HG03064 (cell line): ENCODE results near the gene TIMM44.
"Not testable (repeated sequence)": the region's sequence is repeated elsewhere in the genome, so short reads cannot be mapped to it uniquely, and the experiment has no call there.

Source experiments
- ATAC-seq: cut with Tn5 transposase; IDR thresholded peaks from one replicate; pipeline ENCODE4 v1.9.1; 2021; ENCODE audit warnings: low read depth; ENCODE audit not compliant: unreplicated experiment

TIMM44 gene

DNA sequence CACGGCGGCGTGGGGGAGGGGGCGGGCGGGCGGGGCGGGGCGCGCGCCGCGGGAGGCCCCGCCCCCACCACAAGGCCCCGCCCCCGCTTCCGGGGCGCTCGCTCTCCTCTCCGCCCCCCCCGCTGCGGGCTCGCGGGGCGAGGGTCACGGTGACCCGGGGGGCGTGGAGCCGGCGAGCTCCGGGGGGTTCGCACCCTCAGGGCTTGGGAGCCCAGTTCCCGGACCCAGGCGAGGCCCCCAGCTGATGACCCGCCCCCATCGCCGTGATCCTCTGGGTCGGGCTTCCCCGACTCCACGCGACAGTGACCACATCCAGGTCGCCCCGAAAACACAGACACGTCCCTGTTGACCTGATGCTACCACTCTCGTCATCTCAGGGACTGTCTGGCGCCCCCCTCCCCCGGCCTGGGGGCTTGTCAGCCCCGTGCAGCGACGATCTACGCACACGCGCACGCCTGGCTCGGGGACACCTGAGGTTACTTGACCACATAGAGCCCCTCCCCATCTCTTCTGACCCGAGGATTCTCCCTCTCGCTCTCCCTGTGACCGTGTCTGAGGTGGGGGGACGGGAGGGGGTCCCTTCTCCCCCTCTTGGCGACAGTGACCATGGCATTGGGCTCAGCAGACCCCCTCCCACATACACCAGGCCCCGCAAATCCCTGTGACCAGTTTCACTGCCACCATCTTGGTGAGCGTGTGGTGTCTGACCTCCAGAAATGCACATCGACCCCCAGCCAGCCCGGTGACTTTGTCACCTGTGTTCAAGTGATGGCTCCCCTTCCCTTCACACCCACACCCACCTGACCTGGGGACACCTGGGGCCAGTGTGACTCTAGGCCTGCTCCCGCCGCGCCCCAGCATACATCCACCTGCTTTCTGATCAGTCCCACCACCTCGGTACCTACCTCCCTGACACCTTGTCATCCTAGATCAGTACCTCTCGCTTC, 39.1 kb downstream of the TIMM44 start:
- peak; percentile 25 for ATAC-seq

DNA sequence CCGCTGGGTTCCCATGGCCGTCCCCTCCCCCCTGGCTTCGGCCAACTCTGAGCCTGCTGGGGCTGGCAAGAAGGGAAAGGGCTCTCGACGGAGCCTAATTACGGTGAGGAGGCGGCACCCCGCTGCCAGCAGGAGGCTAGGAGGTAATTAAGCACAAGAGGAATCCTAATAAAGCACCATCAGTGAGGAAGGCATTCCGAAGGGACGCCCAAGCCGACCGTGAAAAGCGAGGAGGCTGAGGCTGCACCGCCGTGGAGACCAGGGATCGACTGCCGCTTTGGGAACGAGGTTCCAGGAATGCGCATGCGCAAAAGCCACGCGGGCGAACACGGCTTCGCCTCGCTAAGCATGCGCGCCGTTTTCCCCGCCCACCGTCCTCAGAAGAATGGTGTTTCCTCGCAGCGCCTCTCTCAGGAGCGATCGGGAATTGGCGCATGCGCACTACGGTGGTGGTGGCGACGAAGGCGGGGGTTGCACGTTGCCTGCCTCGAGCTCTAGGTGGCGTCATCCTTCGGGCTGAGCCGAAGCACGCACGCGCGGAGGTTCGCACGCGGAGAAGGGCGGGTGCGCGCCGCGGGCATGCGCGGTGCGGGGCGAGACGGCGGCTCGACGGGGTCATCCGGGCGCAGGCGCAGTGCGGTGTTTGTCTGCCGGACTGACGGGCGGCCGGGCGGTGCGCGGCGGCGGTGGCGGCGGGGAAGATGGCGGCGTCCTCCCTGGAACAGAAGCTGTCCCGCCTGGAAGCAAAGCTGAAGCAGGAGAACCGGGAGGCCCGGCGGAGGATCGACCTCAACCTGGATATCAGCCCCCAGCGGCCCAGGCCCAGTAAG, 40.0 kb downstream of the TIMM44 start, which contains the start of gene MAP2K7:
Gene MAP2K7 (plus strand): TSS at position 634 of the 830 bp plus-strand sequence. CDS start 68 bp downstream, at position 702.
- ATAC-seq: peak; percentile 65

DNA sequence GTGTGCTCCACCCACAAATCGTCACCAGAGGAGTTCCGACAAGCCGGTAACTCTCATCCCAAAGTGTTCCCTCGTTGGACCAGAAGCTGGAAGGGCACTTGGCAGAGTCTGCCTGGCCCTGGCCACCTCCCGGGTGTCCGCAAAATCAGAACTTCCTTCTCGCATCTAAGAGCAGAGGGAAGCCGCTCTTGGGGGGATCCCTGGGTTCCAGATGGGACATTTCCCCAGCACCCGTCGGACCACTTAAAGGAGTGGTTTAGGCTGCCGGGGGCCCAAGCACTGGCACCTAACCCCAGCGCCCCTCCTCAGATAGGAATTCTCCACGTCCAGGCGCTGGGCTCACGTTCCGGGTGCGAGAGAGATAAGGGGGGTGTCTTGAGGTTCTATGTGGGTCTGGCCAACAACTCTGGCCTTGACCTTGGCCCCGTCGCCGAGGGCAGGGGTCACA, 40.6 kb downstream of the TIMM44 start:
- no peak for ATAC-seq

DNA sequence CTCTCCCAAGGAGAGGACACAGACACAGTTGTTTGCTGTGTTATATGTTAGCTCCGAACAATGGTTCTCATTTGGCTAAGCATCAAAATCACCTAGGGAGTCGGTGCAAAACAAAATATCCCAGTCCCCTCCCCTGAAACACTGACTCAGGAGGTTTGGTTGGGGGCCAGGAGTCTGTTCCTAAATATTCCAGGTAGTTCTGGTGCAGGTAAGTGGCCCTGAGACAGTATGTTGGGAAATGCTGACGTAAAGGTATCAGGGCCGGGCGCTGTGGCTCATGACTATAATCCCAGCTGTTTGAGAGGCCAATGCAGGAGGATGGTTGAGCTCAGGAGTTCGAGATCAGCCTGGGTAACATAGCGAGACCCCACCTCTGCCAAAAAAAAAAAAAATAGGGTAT, 42.1 kb downstream of the TIMM44 start:
- ATAC-seq: no peak

DNA sequence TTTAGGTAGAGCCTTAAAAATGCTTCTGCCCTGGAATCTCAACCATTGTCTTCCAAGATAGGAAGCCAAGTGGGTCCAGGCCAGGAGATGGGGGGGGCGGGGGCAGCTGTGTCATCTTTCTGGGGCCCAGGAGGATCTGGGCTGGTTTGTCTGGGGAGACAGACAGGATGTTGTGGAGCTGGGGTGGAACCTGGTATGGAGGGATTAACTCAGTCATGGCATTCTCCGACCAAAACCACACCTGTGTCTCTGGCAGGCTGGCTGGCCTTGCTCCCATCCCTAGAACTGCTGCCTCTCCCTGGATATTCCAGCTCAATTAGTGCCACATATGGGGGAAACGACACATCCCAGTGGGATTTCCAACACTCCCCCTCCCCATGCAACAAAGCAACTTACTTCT, 42.5 kb downstream of the TIMM44 start:
- ATAC-seq: no peak

DNA sequence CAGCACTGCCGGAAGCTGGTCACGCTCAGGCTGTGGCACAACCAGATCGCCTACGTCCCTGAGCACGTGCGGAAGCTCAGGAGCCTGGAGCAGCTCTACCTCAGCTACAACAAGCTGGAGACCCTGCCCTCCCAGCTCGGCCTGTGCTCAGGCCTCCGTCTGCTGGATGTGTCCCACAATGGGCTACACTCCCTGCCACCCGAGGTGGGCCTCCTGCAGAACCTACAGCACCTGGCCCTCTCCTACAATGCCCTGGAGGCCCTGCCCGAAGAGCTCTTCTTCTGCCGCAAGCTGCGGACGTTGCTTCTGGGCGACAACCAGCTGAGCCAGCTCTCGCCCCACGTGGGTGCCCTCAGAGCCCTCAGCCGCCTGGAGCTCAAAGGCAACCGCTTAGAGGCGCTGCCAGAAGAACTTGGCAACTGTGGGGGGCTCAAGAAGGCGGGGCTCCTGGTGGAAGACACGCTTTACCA, 43.0 kb downstream of the TIMM44 start:
- ATAC-seq: no peak

DNA sequence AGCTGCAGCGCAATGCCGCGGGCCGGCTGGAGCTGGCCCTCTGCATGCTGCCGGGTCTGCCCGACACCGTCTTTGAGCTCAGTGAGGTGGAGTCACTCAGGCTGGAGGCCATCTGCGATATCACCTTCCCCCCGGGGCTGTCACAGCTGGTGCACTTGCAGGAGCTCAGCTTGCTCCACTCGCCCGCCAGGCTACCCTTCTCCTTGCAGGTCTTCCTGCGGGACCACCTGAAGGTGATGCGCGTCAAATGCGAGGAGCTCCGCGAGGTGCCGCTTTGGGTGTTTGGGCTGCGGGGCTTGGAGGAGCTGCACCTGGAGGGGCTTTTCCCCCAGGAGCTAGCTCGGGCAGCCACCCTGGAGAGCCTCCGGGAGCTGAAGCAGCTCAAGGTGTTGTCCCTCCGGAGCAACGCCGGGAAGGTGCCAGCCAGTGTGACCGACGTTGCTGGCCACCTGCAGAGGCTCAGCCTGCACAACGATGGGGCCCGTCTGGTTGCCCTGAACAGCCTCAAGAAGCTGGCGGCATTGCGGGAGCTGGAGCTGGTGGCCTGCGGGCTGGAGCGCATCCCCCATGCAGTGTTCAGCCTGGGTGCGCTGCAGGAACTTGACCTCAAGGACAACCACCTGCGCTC, 43.6 kb downstream of the TIMM44 start:
- no peak for ATAC-seq

DNA sequence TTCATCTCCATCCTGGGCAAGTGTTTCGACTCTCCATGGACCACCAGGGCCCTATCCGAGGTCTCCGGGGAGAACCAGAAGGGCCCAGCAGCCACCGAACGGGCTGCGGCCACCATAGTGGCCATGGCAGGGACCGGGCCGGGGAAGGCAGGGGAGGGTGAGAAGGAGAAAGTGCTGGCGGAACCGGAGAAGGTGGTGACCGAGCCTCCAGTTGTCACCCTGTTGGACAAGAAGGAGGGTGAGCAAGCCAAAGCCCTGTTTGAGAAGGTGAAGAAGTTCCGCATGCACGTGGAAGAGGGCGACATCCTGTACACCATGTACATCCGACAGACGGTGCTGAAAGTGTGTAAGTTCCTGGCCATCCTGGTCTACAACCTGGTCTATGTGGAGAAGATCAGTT, 44.5 kb downstream of the TIMM44 start:
- ATAC-seq: no peak

DNA sequence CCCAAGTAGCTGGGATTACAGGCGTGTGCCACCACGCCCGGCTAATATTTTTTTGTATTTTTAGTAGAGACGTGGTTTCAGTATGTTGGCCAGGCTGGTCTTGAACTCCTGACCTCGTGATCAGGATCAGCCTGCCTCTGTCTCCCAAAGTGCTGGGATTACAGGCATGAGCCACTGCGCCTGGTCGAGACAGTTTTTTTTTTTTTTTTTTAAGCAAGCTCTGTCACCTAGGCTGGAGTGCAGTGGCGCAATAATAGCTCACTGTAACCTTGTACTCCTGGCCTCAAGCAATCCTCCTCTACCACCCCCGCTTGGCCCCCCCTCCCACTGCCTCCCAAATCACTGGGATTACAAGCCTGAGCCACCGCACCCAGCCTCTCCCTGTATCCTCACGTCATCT, 46.2 kb downstream of the TIMM44 start:
- no peak for ATAC-seq

DNA sequence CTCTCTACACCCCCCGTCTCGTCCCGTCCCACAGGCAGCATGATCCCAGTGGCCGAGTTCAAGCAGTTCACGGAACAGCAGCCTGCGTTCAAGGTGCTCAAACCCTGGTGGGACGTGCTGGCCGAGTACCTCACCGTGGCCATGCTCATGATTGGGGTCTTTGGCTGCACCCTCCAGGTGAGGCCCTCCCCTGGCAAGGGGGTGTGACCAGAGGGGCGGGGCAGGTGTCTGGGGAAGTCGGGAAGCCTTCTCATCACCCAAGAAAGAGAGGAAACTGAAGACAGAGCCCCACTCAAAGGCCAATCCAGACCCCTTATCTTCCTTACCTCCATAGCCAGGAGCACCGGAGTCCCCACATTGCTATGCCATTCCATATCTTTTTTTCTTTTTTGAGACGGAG, 47.9 kb downstream of the TIMM44 start:
- no peak for ATAC-seq

DNA sequence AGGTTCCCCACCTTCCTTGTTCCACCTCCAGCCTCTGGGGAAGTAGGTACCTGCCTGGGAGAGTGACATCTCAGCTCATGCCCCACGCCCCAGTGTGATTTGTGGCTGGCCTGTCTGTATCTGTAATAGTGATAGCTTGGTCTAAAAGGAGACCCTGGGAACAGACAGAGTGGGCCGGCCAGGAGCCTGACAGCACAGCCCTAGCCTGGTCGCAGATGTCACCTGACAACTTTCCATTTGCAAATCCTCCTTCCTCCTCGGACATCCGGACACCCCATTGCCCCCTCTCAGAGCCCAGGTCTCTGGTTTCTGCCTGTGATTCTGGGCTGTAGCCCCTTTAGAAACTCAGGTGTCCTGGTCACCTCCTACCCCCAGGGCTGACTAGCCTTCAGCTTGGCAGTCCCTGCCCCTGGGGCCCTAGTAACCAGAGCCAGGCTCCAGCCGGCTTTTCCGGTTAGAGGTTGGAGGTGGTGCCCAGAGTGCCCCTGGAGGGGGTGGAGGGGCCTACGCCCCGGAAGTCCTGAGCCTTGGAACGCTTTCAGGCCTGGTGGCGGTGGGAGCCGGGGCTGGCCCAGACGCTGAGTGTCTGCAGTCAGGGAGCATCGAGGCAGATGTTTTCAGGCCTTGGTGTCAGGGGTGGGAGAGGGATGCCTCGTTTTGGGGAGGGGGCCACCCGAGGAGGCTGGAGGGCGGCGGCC, 48.7 kb downstream of the TIMM44 start:
- no peak for ATAC-seq

DNA sequence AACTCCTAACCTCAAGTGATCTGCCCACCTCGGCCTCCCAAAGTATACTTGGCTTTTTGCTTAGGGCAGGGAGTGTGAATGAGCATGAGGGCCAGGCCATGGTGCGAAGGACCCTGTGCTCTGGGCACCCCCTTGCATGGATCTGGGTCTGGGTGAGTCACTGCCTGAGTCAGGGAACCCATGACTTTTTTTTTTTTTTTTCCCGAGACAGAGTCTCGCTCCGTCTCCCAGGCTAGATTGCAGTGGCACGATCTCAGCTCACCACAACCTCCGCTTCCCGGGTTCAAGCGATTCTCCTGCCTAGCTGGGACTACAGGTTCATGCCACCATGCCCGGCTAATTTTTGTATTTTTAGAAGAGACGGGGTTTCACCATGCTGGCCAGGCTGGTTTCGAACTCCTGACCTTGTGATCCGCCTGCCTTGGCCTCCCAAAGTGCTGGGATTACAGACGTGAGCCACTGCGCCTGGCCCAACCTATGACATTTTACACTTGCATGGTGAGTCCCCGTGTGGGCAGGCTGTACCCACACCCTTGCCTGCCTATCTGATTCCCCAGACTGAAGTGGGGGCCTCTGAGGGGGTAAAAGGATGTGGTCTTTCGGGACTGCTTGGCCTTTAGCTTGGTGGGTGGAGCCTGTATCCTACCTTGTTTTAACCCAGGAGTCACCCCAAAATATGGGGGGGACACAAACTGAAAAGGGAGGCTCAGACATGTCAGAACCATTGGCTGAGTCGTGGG, 49.9 kb downstream of the TIMM44 start:
- ATAC-seq: not testable (repeated sequence)

DNA sequence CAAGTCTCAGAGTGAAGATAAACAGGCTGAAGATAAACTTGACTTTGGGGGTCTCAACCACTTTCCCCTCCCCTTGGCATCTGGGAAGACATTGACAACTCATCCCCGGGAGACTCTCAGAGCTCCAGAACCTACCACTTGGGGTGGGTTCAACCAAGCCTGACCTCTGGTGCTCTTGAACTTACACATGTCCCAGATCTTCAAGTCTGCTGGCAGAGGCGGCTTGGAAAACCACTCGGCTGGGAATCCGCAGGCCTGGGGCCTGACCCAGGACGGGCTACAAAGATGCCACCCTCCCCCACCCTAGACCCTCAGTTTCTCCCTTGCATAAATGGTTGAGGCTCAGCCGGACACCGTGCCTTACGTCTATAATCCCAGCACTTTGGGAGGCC, 54.6 kb downstream of the TIMM44 start:
- no peak for ATAC-seq

DNA sequence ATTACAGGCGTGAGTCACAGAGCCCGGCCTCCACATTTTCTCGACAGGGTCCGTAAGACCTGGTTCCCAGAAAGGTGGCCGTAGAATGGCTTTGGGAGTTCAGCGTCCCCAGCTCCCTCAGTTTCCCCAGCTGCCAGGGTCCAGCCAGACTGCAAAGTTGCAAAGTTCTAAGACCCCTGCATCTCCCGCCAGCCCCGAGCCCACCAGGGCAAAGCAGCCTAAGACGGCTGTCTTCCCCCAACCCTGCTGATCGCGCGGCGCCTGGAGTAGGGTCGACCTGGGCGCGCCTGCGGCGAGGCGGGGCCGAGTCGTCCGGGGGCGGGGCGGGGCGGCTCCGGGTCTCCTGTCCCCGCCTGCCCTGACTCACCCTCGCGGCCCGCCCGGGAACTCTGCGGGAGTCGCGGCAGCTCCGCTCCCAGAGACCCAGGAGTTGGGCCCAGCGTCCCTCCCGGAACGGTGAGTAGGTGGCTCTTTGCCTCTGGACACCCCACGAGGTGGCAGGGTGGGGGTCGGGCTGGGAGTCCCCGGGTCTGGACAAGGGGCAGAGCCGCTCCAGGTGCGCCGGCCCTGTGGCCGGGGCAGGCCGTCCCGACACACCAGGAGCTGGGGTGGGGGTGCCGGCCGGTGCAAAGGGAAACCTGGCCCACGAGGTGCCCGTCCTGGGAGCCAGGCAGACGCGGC, 55.2 kb downstream of the TIMM44 start, which contains the start of gene LRRC8E:
Gene LRRC8E (plus strand): TSS at position 366 of the 681 bp plus-strand sequence. CDS start 7,094 bp downstream, outside the sequence.
- ATAC-seq: no peak

DNA sequence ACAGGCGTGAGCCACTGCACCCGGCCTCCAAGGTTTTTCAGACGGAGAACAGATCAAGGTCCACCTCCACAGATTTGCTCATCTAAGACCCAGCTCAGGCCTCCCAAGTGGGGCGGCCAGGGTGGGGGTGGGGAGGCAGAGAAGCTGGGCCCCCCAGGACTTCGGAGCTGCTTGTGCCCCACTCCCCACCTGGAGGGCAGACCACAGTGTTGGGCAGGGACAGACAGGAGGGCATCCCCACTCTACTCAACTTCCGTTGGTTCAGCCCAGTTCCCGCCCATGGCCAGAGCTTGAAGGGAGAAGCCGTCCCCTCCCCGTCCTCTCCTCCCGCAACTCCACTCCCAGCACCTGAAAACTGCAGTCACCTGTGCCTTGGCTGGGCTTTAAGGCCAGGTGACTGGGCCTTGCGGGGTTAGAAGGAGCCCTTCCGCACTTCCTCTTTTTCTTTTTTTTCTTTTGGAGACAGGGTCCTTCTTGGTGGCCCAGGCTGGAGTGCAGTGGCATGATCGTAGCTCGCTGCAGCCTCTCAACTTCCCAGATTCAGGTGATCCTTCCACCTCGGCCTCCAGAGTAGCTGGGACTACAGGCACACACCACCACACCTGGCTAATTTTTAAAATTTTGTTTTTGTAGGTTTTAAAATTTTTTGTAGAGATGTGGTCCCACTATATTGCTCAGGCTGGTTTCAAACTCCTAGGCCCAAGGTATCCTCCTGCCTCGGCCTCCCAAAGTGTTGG, 55.9 kb downstream of the TIMM44 start:
- ATAC-seq: no peak

DNA sequence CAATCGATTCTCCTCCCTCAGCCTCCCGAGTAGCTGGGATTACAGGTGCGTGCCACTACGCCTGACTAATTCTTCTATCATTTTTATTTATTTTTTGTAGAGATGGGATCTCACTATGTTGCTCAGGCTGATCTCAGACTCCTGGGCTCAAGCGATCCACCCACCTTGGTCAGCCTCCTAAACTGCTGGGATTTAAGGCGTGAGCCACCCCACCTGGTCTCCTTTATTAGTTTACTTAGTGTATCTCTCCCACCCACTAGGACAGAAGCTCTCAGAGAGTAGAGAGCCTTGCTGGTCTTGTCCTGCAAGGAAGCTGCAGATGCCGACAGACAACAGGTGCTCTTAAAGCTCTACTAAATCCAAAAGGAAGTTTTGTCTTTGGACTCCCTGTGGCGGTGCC, 57.6 kb downstream of the TIMM44 start:
- ATAC-seq: no peak

DNA sequence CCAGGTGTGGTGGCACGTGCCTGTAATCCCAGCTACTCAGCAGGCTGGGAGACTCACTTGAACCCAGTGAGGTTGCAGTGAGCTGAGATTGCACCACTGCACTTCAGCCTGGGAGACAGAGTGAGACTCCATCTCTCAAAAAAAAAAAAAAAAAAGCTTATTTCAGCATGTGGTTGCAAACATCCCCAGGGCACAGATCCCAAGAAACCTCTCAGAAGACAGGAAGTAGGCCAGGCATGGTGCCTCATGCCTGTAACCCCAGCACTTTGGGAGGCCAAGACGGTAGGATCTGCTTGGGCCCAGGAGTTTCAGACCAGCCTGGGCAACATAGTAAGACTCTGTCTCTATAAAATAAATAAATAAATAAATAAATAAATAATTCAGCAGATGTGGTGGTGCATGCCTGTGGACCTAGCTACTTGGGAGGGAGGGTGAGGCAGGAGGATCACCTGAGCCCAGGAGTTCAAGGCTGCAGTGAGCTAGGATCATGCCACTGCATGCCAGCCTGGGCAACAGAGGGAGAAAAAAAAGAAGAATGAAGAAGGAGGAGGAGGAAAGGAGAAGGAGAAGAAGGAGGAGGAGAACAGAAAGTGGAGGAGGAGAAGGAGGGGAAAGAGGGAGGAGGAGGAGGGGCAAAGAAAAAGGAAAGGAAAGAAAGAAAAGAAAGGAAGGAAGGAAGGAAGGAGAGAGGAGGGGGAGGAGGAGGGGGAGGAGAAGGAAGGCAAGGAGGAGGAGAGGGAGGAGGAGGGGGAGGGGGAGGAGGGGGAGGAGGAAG, 59.5 kb downstream of the TIMM44 start:
- ATAC-seq: no peak
